Measurements from ENCODE around the gene LYPLAL1.

- no peak for TF ChIP-seq CTCF (IDR thresholded peaks at IDR 0.05 in 8 of 11, conservative IDR thresholded peaks at IDR 0.05 in 3 of 11)
- TF ChIP-seq POLR2A (IDR thresholded peaks at IDR 0.05): no peak
These were observed 282 bp upstream of the LYPLAL1 start for GRCh38 chr1:219173434-219173757.
